Sigmoid colon (tissue), 7 donors: ENCODE data around the gene PNKD. TPM values are rescaled to one million over a fixed set of nuclear protein-coding genes. Genes with fewer than 3 reads are reported as not detected.

Experiments used
- DNase-seq: peaks from one replicate; pipeline ENCODE4 v3.0.0-alpha.2; 2019
- H3K27ac ChIP-seq, 4 donors: fragments of 200-600 bp; sonication (generic); one replicate each; pipeline ENCODE4 v1.5.1; 2016 to 2019; ENCODE audit warnings: mild to moderate bottlenecking in 1 of 4
- H3K27me3 ChIP-seq, 3 donors: fragments of 200-600 bp; sonication (generic); one replicate each; pipeline ENCODE4 v1.5.1; 2019; ENCODE audit warnings: mild to moderate bottlenecking in 1 of 3
- H3K36me3 ChIP-seq, 4 donors: fragments of 200-600 bp; sonication (generic); one replicate each; pipeline ENCODE4 v1.5.1; 2016 to 2019
- H3K4me1 ChIP-seq, 4 donors: fragments of 200-600 bp; sonication (generic); one replicate each; pipeline ENCODE4 v1.5.1; 2017 to 2019
- H3K4me3 ChIP-seq, 4 donors: fragments of 200-600 bp; sonication (generic); one replicate each; pipeline ENCODE4 v1.5.1; 2017 to 2019; ENCODE audit warnings: mild to moderate bottlenecking in 2 of 4, moderate library complexity in 1 of 4
- H3K9me3 ChIP-seq, 4 donors: fragments of 200-600 bp in 3 of 4; sonication (generic) in 3 of 4; one replicate each; pipeline versions ENCODE4 v1.5.1 to v1.6.1; 2013 to 2019
- EP300 ChIP-seq, 4 donors: sonication (generic); formaldehyde crosslinking; IDR thresholded peaks; one replicate each; pipeline ENCODE4 v1.6.1; 2017; ENCODE audit warnings: antibody characterized with exemption in 4 of 4
- POLR2A ChIP-seq, 2 donors: fragments of 450-650 bp; IDR thresholded peaks; one replicate each; pipeline ENCODE4 v1.6.1; 2016; ENCODE audit warnings: antibody characterized with exemption in 2 of 2, mild to moderate bottlenecking in 2 of 2, moderate library complexity in 2 of 2
- POLR2AphosphoS5 ChIP-seq, 4 donors: sonication (generic); formaldehyde crosslinking; IDR thresholded peaks; one replicate each; pipeline ENCODE4 v1.6.1; 2017; ENCODE audit warnings: antibody characterized with exemption in 4 of 4
- WGBS, 2 donors: extraction: QIAGEN DNeasy Blood & Tissue Kit; methylation state at CpG; one replicate each; pipeline ENCODE4 v1.1.7; 2013; 5-methylcytosine and 5-hydroxymethylcytosine counted together
- intact Hi-C: fragments of 100-400 bp; cut with DNase I; formaldehyde crosslinking; loops from one replicate; pipeline ENCODE4 v1.15.1; 2023
- polyA plus RNA-seq, 3 donors: library from polyadenylated mRNA; stranded (reverse); fragments of 200-250 nt; gene quantifications; one replicate each; pipeline ENCODE4 v1.2.3, GENCODE V29; 2013
- total RNA-seq, 4 donors: library from RNA; depleted of rRNA; stranded (reverse); fragments of >200 nt; gene quantifications; one replicate each; pipeline ENCODE4 v1.1.0, GENCODE V29; 2016
- TF ChIP-seq, protein P1 (sequence below), 4 experiments: fragments of 450-650 bp in 3 of 4; fragments of 200-600 bp in 1 of 4; IDR thresholded peaks; one replicate each; pipeline ENCODE4 v1.5.1; 2016 to 2019; ENCODE audit warnings: antibody characterized with exemption in 4 of 4, mild to moderate bottlenecking in 3 of 4, moderate library complexity in 2 of 4
- donor health status: healthy with polysubstance abuse.
- donor health status: Bipolar disorder and iron deficiency.
- donor health status: healthy.

The PNKD gene
- total and polyA plus RNA-seq, 7 donors = 46.8 to 199 (median 95.1) TPM

DNA sequence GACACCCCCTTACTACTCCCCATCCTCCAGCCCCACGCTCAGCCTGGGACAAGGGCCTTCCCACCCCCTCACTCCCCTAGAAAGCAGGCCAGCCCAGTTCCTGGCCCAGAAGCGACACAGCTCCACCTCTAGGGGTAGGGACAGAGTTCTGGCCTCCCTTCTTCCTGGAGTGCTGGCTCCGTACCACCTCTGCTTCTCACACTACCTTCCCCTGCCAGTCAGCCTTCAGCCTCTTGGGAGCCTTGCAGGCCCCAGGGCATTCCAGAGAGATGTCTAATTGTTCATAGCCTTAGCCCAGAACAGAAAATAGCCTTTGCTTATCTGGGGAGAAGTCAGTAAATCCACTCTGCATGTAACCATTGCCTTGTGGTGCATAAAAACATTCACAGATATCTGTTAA lies 73.3 kb downstream of the PNKD start:
- TF ChIP-seq POLR2A (IDR thresholded peaks at IDR 0.05) = no peak
- TF ChIP-seq, protein P1, sequence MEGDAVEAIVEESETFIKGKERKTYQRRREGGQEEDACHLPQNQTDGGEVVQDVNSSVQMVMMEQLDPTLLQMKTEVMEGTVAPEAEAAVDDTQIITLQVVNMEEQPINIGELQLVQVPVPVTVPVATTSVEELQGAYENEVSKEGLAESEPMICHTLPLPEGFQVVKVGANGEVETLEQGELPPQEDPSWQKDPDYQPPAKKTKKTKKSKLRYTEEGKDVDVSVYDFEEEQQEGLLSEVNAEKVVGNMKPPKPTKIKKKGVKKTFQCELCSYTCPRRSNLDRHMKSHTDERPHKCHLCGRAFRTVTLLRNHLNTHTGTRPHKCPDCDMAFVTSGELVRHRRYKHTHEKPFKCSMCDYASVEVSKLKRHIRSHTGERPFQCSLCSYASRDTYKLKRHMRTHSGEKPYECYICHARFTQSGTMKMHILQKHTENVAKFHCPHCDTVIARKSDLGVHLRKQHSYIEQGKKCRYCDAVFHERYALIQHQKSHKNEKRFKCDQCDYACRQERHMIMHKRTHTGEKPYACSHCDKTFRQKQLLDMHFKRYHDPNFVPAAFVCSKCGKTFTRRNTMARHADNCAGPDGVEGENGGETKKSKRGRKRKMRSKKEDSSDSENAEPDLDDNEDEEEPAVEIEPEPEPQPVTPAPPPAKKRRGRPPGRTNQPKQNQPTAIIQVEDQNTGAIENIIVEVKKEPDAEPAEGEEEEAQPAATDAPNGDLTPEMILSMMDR (IDR thresholded peaks at IDR 0.05) = no peak
- TF ChIP-seq EP300 (IDR thresholded peaks at IDR 0.05) = no peak
- TF ChIP-seq POLR2AphosphoS5 (IDR thresholded peaks at IDR 0.05) = no peak

DNA sequence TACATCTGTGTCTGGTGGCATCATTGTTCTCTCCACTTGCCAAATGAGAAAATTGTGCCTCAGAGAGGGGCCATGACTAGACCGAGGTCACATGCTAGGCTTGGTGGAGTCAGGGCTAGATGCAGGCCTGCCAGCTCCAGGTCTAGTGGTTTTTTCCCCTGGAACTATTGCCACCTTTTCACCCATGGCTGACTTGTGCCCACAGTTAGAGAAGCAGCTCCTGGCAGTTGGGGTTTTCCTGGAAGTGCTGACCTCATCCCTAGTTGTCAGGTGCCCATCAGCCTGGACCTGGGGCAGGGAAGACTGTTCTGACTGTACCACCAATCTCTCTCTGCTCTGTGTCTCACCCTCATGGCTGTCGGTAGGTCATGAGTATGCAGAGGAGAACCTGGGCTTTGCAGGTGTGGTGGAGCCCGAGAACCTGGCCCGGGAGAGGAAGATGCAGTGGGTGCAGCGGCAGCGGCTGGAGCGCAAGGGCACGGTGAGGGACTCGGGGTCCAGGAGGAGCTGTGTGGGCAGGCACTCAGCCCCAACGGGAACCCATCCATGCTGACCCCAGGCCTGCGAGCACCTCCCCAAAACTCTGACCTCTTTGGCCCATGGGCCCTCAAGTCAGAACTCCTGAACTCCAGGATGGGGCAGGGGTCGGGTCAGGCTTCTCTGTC lies 73.9 kb downstream of the PNKD start:
- Histone ChIP-seq H3K4me1 (no peaks in the 10 kb centered on the region), H3K27me3 (no peaks in the 10 kb centered on the region), H3K9me3 (no peaks in the 10 kb centered on the region), H3K27ac (no peak overlapping the region), H3K4me3 (no peak overlapping the region), H3K36me3 (no peaks in the 10 kb centered on the region)
- intact Hi-C loops = no loop called here
- WGBS, 2 donors = 96 to 97% methylated on average over 12 of the region's 12 CpGs
- no peak for DNase-seq
- TF ChIP-seq, protein P1 (IDR thresholded peaks at IDR 0.05) = no peak
- no peak for TF ChIP-seq POLR2AphosphoS5 (IDR thresholded peaks at IDR 0.05)
- no peak for TF ChIP-seq EP300 (IDR thresholded peaks at IDR 0.05)
- TF ChIP-seq POLR2A (IDR thresholded peaks at IDR 0.05) = no peak

More for the DNA sequence above, 73.3 kb downstream of the PNKD start:
- H3K9me3 ChIP-seq = no peaks in the 10 kb centered on the region
- H3K36me3 ChIP-seq = no peaks in the 10 kb centered on the region
- no peak overlapping the region for H3K27ac ChIP-seq
- no peak for DNase-seq
- intact Hi-C loops = no loop called here
- WGBS, 2 donors = 90 to 92% methylated on average over 3 of the region's 3 CpGs
- H3K27me3 ChIP-seq = no peaks in the 10 kb centered on the region
- H3K4me1 ChIP-seq = no peaks in the 10 kb centered on the region
- H3K4me3 ChIP-seq = no peak overlapping the region

DNA sequence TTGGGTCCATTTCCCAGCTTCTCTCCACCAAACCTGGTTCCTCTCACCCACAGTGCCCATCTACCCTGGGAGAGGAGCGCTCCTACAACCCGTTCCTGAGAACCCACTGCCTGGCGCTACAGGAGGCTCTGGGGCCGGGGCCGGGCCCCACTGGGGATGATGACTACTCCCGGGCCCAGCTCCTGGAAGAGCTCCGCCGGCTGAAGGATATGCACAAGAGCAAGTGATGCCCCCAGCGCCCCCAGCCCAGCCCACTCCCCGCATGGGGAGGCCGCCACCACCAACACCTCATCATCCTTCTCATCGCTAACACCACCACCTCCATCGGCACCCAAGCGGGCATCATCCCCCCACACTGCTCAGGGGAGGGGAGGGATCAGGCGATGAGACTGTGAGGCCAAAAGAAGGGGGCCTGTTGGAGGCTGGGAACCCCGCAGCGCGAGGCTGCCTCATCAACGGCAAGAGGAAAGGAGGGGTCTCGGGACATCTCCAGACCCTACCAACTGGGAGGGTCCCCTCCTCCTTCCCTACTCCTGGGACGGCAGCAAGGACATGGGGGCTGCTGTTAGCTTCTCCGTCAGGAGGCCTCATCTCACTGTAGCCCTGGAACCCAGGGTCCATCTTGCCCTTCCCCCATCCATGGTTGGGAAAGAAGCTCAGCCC lies 74.6 kb downstream of the PNKD start:
- no peak overlapping the region for H3K4me3 ChIP-seq
- TF ChIP-seq, protein P1 (IDR thresholded peaks at IDR 0.05) = no peak
- no peak for TF ChIP-seq POLR2AphosphoS5 (IDR thresholded peaks at IDR 0.05)
- TF ChIP-seq POLR2A (IDR thresholded peaks at IDR 0.05) = no peak
- no peak for TF ChIP-seq EP300 (IDR thresholded peaks at IDR 0.05)
- WGBS, 2 donors = 95 to 96% methylated on average over 22 of the region's 22 CpGs
- no peaks in the 10 kb centered on the region for H3K4me1 ChIP-seq
- no peaks in the 10 kb centered on the region for H3K36me3 ChIP-seq
- no peaks in the 10 kb centered on the region for H3K9me3 ChIP-seq
- intact Hi-C loops = no loop called here
- no peak for DNase-seq
- no peak overlapping the region for H3K27ac ChIP-seq
- H3K27me3 ChIP-seq = no peaks in the 10 kb centered on the region

DNA sequence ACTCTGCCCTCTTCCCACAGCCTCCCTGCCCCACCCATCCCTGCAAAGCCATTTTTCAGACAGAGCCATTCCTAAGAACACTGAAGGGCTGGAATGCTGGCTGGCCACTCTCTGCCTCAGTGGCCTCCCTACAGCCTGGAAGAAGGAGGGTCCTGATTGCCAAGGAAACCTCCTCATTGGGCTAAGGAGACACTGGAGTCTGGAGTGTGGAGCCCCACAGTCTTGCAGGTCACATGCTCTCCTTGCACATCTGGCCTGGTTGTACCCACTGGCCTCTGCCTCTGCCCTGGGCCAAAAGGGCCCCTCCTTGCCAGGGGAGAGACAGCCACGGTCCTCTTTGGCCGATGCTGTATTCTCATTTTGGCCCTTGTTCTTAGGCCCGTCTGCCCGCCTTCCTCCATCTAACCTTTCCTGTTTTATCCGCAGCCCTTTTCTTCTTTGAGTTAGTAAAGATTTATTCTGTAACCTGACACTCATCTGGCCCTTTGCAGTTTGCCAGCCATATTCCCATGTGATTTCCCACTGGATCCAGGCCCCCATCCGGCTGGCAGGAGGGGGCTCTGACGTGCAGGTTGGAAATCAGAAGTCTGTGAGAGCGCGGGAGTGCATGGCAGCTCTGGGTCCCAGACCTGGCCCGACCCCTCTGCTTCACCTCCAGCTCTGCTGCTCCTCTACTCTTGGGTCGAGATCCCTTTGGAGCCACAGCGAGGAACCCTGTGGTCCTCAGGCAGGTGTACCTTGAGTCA lies 75.3 kb downstream of the PNKD start:
- Histone ChIP-seq H3K4me3 (no peak overlapping the region), H3K27ac (no peak overlapping the region), H3K27me3 (no peaks in the 10 kb centered on the region), H3K4me1 (no peaks in the 10 kb centered on the region), H3K36me3 (no peaks in the 10 kb centered on the region), H3K9me3 (no peaks in the 10 kb centered on the region)
- DNase-seq = no peak
- TF ChIP-seq, protein P1 (IDR thresholded peaks at IDR 0.05) = no peak
- TF ChIP-seq POLR2AphosphoS5 (IDR thresholded peaks at IDR 0.05) (no peak), POLR2A (IDR thresholded peaks at IDR 0.05) (no peak), EP300 (IDR thresholded peaks at IDR 0.05) (no peak)
- WGBS, 2 donors = 89 to 91% methylated on average over 12 of the region's 12 CpGs
- intact Hi-C loops = no loop called here
